NCI-H187 (cell line): ENCODE data around the gene TMEM88.
A peak's percentile ranks its signal among the peaks of the same experiment; 100 is the strongest.

Experiments
- DNase-seq, 2 experiments: peaks; one replicate each; lab custom pipeline; 2025; lab: John Stamatoyannopoulos, UW

Gene TMEM88

GRCh38 chr17:7843536-7844291 is 11.2 kb upstream of the TMEM88 start:
- DNase-seq: peak; percentile 51 to 52

GRCh38 chr17:7844292-7845154 is 10.3 kb upstream of the TMEM88 start:
- peak; percentile 10 to 38 for DNase-seq

- DNase-seq: no peak
Observed at GRCh38 chr17:7845359-7846062, 9.4 kb upstream of the TMEM88 start.

- no peak for DNase-seq
Observed at GRCh38 chr17:7846063-7846735, 8.7 kb upstream of the TMEM88 start.

DNA sequence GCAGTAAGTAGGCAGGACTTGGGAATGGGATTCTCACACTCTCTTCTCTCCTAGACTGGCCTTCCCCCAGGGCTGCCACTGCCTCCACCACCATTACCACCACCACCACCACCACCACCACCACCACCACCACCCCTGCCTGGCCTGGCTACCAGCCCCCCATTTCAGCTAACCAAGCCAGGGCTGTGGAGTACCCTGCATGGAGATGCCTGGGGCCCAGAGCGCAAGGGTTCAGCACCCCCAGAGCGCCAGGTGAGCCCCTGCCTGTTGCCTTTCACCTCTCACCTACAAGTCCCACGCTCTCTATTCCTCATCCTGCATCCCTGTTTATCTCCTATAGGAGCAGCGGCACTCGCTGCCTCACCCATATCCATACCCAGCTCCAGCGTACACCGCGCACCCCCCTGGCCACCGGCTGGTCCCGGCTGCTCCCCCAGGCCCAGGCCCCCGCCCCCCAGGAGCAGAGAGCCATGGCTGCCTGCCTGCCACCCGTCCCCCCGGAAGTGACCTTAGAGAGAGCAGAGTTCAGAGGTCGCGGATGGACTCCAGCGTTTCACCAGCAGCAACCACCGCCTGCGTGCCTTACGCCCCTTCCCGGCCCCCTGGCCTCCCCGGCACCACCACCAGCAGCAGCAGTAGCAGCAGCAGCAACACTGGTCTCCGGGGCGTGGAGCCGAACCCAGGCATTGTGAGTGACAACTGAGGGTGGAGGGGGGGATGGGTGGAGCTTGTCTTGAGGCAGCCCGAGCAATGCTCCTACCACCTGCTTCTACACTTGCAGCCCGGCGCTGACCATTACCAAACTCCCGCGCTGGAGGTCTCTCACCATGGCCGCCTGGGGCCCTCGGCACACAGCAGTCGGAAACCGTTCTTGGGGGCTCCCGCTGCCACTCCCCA is 7.9 kb upstream of the TMEM88 start:
- DNase-seq: no peak

DNA sequence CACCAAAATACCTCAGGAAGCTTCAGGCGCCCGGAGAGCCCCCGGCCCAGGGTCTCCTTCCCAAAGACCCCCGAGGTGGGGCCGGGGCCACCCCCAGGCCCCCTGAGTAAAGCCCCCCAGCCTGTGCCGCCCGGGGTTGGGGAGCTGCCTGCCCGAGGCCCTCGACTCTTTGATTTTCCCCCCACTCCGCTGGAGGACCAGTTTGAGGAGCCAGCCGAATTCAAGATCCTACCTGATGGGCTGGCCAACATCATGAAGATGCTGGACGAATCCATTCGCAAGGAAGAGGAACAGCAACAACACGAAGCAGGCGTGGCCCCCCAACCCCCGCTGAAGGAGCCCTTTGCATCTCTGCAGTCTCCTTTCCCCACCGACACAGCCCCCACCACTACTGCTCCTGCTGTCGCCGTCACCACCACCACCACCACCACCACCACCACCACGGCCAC is 6.7 kb upstream of the TMEM88 start:
- no peak for DNase-seq

DNA sequence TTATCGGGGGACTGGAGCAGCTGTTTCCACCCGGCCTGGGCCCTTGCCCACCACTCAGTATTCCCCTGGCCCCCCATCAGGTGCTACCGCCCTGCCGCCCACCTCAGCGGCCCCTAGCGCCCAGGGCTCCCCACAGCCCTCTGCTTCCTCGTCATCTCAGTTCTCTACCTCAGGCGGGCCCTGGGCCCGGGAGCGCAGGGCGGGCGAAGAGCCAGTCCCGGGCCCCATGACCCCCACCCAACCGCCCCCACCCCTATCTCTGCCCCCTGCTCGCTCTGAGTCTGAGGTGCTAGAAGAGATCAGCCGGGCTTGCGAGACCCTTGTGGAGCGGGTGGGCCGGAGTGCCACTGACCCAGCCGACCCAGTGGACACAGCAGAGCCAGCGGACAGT is 6.1 kb upstream of the TMEM88 start:
- DNase-seq: no peak

DNA sequence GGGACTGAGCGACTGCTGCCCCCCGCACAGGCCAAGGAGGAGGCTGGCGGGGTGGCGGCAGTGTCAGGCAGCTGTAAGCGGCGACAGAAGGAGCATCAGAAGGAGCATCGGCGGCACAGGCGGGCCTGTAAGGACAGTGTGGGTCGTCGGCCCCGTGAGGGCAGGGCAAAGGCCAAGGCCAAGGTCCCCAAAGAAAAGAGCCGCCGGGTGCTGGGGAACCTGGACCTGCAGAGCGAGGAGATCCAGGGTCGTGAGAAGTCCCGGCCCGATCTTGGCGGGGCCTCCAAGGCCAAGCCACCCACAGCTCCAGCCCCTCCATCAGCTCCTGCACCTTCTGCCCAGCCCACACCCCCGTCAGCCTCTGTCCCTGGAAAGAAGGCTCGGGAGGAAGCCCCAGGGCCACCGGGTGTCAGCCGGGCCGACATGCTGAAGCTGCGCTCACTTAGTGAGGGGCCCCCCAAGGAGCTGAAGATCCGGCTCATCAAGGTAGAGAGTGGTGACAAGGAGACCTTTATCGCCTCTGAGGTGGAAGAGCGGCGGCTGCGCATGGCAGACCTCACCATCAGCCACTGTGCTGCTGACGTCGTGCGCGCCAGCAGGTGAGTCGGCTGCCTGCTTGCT is 5.6 kb upstream of the TMEM88 start:
- no peak for DNase-seq

DNA sequence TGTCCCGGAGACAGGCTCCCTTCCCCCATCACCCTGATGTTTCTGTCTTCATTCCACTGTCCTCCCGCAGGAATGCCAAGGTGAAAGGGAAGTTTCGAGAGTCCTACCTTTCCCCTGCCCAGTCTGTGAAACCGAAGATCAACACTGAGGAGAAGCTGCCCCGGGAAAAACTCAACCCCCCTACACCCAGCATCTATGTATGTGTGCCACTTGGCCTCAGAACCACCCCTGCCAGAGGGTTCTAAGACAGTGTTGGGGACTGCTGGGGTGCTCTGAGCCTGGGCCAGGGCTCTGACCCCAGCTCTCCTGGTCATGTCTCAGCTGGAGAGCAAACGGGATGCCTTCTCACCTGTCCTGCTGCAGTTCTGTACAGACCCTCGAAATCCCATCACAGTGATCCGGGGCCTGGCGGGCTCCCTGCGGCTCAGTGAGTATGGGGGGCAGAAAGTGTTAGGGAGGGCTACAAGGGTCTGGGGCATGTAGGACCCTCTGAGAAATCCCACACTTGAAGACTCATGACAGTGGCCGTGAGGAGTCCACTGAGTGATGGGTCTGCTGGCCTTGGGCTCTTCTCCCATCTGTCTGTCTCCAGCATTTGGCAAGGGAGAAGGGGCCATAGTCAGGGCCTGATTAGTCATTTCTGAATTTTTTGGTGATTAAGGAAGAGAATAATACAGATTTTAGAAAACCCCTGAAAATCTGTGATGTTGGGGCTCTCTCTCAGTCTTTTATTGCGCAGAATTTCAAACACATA is 4.9 kb upstream of the TMEM88 start:
- no peak for DNase-seq

DNA sequence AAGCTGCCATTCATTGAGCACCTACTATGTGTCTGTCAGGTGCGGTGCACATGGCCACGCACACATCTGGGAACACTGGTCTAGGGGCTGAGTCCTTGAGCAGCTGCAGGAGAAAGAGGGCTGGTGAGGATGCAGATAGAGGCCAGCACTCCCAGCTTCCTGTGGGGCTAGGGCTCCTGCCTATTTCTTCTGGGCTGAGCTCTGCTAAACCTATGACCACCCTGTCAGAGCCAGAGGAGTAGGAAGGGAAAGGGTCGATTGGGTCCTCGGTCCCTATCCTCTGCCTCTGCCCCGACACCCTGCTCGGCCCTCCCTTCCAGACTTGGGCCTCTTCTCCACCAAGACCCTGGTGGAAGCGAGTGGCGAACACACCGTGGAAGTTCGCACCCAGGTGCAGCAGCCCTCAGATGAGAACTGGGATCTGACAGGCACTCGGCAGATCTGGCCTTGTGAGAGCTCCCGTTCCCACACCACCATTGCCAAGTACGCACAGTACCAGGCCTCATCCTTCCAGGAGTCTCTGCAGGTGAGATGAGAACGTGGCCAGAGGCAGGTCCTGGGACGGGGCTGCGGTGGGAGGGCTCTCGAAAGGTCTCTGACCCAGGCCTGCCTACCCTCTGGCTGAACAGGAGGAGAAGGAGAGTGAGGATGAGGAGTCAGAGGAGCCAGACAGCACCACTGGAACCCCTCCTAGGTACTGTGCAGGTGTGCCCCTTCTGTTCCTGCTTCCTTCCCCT is 4.0 kb upstream of the TMEM88 start:
- no peak for DNase-seq

DNA sequence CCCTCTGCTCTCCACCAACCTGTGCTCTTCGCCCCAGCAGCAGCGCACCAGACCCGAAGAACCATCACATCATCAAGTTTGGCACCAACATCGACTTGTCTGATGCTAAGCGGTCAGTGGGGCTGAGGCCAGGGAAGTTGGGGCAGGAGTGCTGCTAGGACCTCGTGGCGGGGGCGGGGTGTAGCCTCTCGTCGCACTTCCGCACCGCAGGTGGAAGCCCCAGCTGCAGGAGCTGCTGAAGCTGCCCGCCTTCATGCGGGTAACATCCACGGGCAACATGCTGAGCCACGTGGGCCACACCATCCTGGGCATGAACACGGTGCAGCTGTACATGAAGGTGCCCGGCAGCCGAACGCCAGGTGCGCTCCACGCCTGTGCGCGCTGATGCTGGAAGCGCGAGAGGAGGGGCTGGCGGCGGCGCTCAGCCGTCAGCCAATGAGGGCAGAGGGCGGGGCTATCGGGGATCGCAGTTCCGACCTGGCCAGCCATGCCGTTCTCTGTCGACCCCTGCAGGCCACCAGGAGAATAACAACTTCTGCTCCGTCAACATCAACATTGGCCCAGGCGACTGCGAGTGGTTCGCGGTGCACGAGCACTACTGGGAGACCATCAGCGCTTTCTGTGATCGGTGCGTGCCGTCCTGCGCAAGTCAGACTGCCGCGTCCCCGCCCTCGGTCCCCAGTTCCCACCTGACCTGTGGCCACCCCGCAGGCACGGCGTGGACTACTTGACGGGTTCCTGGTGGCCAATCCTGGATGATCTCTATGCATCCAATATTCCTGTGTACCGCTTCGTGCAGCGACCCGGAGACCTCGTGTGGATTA is 3.2 kb upstream of the TMEM88 start:
- DNase-seq: peak; percentile 29 to 72

DNA sequence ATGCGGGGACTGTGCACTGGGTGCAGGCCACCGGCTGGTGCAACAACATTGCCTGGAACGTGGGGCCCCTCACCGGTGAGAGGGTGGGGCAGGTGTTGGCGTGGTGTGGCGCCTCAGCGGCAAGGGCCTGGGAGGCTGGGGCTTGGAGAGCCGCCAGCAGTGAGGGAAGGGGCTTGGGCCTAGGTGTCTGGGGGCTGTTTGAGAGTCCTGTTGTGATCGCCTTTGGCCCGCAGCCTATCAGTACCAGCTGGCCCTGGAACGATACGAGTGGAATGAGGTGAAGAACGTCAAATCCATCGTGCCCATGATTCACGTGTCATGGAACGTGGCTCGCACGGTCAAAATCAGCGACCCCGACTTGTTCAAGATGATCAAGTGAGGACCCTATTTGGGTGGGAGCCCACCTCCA is 2.6 kb upstream of the TMEM88 start:
- no peak for DNase-seq

GRCh38 chr17:7852919-7853690 is 1.8 kb upstream of the TMEM88 start:
- no peak for DNase-seq

- no peak for DNase-seq
Observed at GRCh38 chr17:7853691-7854038, 1.2 kb upstream of the TMEM88 start.

DNA sequence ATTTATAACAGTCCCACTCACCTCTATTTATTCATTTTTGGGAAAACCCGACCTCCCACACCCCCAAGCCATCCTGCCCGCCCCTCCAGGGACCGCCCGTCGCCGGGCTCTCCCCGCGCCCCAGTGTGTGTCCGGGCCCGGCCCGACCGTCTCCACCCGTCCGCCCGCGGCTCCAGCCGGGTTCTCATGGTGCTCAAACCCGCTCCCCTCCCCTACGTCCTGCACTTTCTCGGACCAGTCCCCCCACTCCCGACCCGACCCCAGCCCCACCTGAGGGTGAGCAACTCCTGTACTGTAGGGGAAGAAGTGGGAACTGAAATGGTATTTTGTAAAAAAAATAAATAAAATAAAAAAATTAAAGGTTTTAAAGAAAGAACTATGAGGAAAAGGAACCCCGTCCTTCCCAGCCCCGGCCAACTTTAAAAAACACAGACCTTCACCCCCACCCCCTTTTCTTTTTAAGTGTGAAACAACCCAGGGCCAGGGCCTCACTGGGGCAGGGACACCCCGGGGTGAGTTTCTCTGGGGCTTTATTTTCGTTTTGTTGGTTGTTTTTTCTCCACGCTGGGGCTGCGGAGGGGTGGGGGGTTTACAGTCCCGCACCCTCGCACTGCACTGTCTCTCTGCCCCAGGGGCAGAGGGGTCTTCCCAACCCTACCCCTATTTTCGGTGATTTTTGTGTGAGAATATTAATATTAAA is 638 bp upstream of the TMEM88 start:
- no peak for DNase-seq

GRCh38 chr17:7855660-7856010 is 769 bp downstream of the TMEM88 start:
- DNase-seq: no peak
